ENCODE data around the gene OR51B4. TPM values are rescaled to one million over a fixed set of nuclear protein-coding genes. Genes with fewer than 3 reads are reported as not detected.
A peak's percentile ranks its signal among the peaks of the same experiment; 100 is the strongest.

Gene OR51B4
- total and polyA plus RNA-seq, 9 of the 15 experiments (the other 6 are each of a cell fraction or from before 2014, with no cell fraction given) = 17.1 to 64.6 (median 39.9) TPM

DNA sequence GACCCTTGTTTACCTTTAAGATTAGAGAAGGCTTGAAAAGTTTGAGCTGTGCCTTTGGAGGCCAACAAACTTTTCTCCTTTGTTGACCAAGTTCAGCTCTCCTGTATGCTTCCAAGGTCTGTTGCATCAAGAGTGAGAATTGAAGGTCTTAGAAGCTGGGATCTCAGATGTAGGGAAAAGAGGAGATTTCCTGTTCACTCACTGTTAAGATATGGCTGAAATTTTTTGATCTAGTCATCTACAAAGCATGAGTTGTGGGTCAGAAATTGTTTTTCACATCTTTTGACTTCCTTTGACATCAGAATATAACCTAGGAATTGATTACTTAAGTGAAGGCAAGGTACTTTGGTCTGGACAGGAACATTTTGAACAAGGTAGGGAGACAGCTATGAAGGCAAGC lies 12.1 kb downstream of the OR51B4 start:
- intact Hi-C loops (cut with micrococcal nuclease) (loop anchor here (2.0 to 10.0 kb wide), 6 partner anchors 37 to 305 kb away; partner anchors contain the start of genes TRIM6 and UBQLN3), in situ Hi-C loops (cut with MboI) (loop anchor here (5.0 kb wide), 2 partner anchors 47 to 167 kb away; no protein-coding TSS in a partner anchor)
- ChIA-PET POLR2A (interaction anchor here (0.8 to 6.4 kb wide), 9 partner anchors 9 to 161 kb away, joined by 3 to 40 read pairs (median 5); partner anchors contain the start of genes HBE1, HBG1 and HBG2), CTCF (ENCODE audit: low intra/inter-chr PET ratio) (interaction anchor here (0.7 to 2.3 kb wide), 3 partner anchors 85 to 166 kb away, joined by 4 to 16 read pairs (median 4); no protein-coding TSS in a partner anchor)
- no peaks in the 10 kb centered on the region for H3K9me3 ChIP-seq (replicated peaks; ENCODE audit: control insufficient read depth, insufficient read depth, low read depth, low read length)
- ATAC-seq (no peak), FAIRE-seq (no peak), DNase-seq (ENCODE audit: extremely low read depth in 1 of 4, low spot score in 3 of 4) (no peak)
- H2AFZ ChIP-seq (ENCODE audit: low read depth, low read length) = no peak overlapping the region
- no TSS peak for BruUV-seq (replicated peaks)
- peaks cover 15% of the 10 kb centered on the region for H3K36me3 ChIP-seq (ENCODE audit: control insufficient read depth, insufficient read depth, low read length)
- peaks cover 72% of the 10 kb centered on the region for H3K79me2 ChIP-seq (ENCODE audit: control insufficient read depth, insufficient read depth, low read length)
- no peaks in the 10 kb centered on the region for H3K27me3 ChIP-seq (ENCODE audit: control insufficient read depth in 2 of 2, insufficient read depth in 2 of 2, low read length in 2 of 2)
- H3K9me1 ChIP-seq (ENCODE audit: control insufficient read depth, insufficient read depth, low read length) = no peaks in the 10 kb centered on the region
- no peaks in the 10 kb centered on the region for H4K20me1 ChIP-seq (replicated peaks; ENCODE audit: control insufficient read depth, insufficient read depth, low read length)
- peak overlapping the region; percentile 86 for H3K27ac ChIP-seq (ENCODE audit: extremely low read depth, low read depth, low read length)
- peaks cover 22 to 66% of the 10 kb centered on the region in 2 experiments; a peak in 4 of 5 replicates for H3K4me1 ChIP-seq (replicated peaks in 1 of 2; ENCODE audit: control insufficient read depth in 2 of 2, insufficient read depth in 2 of 2, low read length in 2 of 2)
- H3K4me3 ChIP-seq = no peak overlapping the region
- peak overlapping the region in 1 of 2 experiments; percentile 37; a peak in 2 of 4 replicates for H3K9ac ChIP-seq (ENCODE audit: insufficient read depth in 1 of 2, low read depth in 2 of 2, low read length in 2 of 2)
- TF ChIP-seq FOXA3 (CRISPR knock-in tag; conservative IDR thresholded peaks at IDR 0.05 in 1 of 2, IDR thresholded peaks at IDR 0.05 in 1 of 2) = 0 out of 4 replicates have a peak, but pooled peaks of 1 of the 2 experiments have one; percentile 11
- TF ChIP-seq ILK (tag; IDR thresholded peaks at IDR 0.05; ENCODE audit: borderline replicate concordance, low read depth) = no peak
- TF ChIP-seq, protein P1, sequence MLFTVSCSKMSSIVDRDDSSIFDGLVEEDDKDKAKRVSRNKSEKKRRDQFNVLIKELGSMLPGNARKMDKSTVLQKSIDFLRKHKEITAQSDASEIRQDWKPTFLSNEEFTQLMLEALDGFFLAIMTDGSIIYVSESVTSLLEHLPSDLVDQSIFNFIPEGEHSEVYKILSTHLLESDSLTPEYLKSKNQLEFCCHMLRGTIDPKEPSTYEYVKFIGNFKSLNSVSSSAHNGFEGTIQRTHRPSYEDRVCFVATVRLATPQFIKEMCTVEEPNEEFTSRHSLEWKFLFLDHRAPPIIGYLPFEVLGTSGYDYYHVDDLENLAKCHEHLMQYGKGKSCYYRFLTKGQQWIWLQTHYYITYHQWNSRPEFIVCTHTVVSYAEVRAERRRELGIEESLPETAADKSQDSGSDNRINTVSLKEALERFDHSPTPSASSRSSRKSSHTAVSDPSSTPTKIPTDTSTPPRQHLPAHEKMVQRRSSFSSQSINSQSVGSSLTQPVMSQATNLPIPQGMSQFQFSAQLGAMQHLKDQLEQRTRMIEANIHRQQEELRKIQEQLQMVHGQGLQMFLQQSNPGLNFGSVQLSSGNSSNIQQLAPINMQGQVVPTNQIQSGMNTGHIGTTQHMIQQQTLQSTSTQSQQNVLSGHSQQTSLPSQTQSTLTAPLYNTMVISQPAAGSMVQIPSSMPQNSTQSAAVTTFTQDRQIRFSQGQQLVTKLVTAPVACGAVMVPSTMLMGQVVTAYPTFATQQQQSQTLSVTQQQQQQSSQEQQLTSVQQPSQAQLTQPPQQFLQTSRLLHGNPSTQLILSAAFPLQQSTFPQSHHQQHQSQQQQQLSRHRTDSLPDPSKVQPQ (CRISPR knock-in tag; IDR thresholded peaks at IDR 0.05; ENCODE audit: borderline replicate concordance) = 0 out of 2 replicates have a peak, but pooled peaks have one; percentile 17
- H3K4me2 ChIP-seq (ENCODE audit: insufficient read depth, low read length) = peak overlapping the region; percentile 81
